Neural crest cell (in vitro differentiated cells): ENCODE measurements around the gene ZNF408. TPM values are rescaled to one million over a fixed set of nuclear protein-coding genes. Genes with fewer than 3 reads are reported as not detected.

Experiments
- DNase-seq: peaks from one replicate; pipeline ENCODE4 v3.0.0; 2021; ENCODE audit warnings: low read depth, mixed read lengths, low spot score
- H3K27ac Mint-ChIP-seq: one replicate; pipeline ENCODE4 v1.8.0; 2021; ENCODE audit warnings: mild to moderate bottlenecking, mixed read lengths; ENCODE audit not compliant: unreplicated experiment
- H3K27me3 Mint-ChIP-seq: 2 replicates; pipeline ENCODE4 v1.8.0; 2021; ENCODE audit warnings: low read depth, mild to moderate bottlenecking, mixed read lengths
- H3K36me3 Mint-ChIP-seq: 2 replicates; pipeline ENCODE4 v1.8.0; 2021; ENCODE audit warnings: low read depth, mild to moderate bottlenecking, mixed read lengths
- H3K4me1 Mint-ChIP-seq: 2 replicates; pipeline ENCODE4 v1.8.0; 2021; ENCODE audit warnings: mixed read lengths
- H3K4me3 Mint-ChIP-seq: one replicate; pipeline ENCODE4 v1.8.0; 2021; ENCODE audit warnings: mild to moderate bottlenecking, mixed read lengths
- H3K9me3 Mint-ChIP-seq: 2 replicates; pipeline ENCODE4 v1.8.0; 2021; ENCODE audit warnings: mixed read lengths
- total RNA-seq: library from RNA; stranded (reverse); gene quantifications from 2 replicates; pipeline ENCODE4 v1.2.1, GENCODE V29; 2021
- TF ChIP-seq, protein P1 (sequence below): fragments of 200-600 bp; sonication (generic); conservative IDR thresholded peaks from 2 replicates; pipeline ENCODE4 v1.5.0; 2021; ENCODE audit warnings: antibody characterized with exemption, mild to moderate bottlenecking

Gene ZNF408
- total RNA-seq, 1 donor from 2014 or later = 15.3 TPM

DNA sequence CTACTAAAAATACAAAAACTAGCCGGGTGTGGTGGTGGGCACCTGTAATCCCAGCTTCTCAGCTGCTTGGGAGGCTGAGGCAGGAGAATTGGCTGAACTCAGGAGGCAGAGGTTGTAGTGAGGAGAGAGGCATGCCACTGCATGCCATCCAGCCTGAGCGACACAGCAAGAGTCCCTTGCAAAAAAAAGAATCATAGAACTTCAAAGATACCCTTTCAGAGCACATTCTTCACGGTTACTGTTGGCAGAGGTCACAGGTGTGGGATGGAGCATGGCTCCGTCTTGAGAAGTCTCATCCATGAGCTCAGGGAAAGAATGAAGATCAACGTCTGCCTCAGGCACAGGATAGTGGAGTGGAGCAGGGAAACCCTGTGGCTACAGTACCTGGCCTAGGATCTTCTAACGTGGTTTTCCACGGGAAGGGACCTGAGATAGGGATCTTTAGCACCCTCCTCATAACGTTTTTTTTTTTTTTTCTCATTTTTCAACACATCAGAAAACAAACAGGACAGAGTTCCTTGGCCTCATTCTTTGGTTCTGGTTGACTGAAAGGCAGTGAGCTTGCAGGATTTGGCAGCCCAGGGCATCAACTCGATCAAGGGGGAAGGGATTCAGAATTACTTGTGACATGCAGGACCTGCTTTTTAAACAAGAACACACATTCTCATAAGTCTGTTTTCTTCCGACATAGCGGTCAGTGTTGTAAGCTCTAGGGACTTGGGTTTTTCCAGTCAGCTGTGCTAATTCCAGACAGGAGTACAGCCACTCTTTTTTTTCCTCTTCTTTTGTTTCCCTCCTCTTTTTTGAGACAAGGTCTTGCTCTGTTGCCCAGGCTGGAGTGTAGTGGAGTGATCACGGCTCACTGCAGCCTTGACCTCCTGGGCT is 41.0 kb downstream of the ZNF408 start:
- DNase-seq = no peak
- Mint-ChIP-seq H3K9me3 (no peaks in the 10 kb centered on the region), H3K4me1 (no peaks in the 10 kb centered on the region), H3K36me3 (peaks cover 35% of the 10 kb centered on the region), H3K4me3 (no peak overlapping the region), H3K27ac (no peak overlapping the region), H3K27me3 (no peaks in the 10 kb centered on the region)
- TF ChIP-seq, protein P1, sequence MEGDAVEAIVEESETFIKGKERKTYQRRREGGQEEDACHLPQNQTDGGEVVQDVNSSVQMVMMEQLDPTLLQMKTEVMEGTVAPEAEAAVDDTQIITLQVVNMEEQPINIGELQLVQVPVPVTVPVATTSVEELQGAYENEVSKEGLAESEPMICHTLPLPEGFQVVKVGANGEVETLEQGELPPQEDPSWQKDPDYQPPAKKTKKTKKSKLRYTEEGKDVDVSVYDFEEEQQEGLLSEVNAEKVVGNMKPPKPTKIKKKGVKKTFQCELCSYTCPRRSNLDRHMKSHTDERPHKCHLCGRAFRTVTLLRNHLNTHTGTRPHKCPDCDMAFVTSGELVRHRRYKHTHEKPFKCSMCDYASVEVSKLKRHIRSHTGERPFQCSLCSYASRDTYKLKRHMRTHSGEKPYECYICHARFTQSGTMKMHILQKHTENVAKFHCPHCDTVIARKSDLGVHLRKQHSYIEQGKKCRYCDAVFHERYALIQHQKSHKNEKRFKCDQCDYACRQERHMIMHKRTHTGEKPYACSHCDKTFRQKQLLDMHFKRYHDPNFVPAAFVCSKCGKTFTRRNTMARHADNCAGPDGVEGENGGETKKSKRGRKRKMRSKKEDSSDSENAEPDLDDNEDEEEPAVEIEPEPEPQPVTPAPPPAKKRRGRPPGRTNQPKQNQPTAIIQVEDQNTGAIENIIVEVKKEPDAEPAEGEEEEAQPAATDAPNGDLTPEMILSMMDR = no peak

DNA sequence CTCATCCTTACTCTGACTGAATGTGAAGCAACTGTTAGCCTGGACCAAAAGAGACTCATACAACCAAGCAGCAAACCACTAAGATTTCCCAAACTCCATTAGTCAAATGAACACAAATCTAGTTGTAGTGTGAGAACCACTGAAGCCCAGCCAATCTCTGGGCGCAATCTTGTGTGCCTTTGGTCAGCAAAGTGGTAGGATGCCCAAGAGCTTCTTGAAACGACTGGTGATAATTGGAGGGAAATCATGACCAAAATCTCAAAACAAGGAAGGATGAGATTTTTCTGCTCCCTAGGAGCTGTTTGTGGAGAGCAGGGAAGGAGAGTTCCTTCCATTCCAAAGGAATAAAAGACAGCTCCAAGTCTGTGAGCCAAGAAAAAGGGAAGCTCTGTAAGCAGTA is 42.2 kb downstream of the ZNF408 start:
- Mint-ChIP-seq H3K27me3 (no peaks in the 10 kb centered on the region), H3K4me3 (no peak overlapping the region), H3K36me3 (peaks cover 39% of the 10 kb centered on the region), H3K4me1 (no peaks in the 10 kb centered on the region), H3K27ac (no peak overlapping the region), H3K9me3 (no peaks in the 10 kb centered on the region)
- no peak for DNase-seq
- TF ChIP-seq, protein P1 = no peak

DNA sequence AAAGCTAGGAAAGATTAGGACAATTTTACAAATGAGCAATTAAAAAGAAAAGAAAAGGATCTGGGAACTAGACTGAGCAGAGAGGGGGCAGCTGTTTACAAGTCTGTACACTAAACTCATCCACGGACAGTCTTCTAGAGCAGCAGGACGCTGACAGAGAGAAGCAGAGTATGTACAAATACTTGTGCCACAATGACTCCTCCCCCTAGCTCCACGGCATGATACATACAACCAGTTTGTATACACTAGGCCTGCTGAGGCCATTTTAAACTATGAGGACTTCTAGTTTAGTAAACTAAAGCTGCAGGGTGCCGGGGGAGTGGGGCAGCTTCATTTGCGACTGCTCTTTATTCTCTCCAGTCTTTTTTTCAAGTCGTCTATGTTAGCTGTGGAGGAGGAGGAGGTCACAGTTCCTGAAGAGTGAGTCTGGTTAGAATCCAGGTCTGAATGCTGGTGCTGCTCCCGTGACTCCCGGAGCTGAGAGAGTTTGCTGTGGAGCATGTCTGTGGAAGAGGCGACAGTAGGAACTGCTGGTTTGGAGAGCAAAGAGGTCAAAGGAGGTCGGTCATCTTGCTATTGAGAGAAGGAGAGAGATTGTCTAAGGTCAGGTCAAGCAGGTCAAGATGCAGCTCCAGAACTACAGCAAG is 43.0 kb downstream of the ZNF408 start:
- Mint-ChIP-seq H3K9me3 (no peaks in the 10 kb centered on the region), H3K36me3 (peaks cover 38% of the 10 kb centered on the region), H3K4me1 (no peaks in the 10 kb centered on the region), H3K27me3 (no peaks in the 10 kb centered on the region), H3K4me3 (no peak overlapping the region), H3K27ac (no peak overlapping the region)
- TF ChIP-seq, protein P1 = no peak
- no peak for DNase-seq

- TF ChIP-seq, protein P1 = no peak
- Mint-ChIP-seq H3K36me3 (peaks cover 35% of the 10 kb centered on the region), H3K4me3 (no peak overlapping the region), H3K9me3 (no peaks in the 10 kb centered on the region), H3K27ac (no peak overlapping the region), H3K27me3 (no peaks in the 10 kb centered on the region), H3K4me1 (no peaks in the 10 kb centered on the region)
- DNase-seq = no peak
These were observed 44.5 kb downstream of the ZNF408 start for GRCh38 chr11:46745328-46745727.

DNA sequence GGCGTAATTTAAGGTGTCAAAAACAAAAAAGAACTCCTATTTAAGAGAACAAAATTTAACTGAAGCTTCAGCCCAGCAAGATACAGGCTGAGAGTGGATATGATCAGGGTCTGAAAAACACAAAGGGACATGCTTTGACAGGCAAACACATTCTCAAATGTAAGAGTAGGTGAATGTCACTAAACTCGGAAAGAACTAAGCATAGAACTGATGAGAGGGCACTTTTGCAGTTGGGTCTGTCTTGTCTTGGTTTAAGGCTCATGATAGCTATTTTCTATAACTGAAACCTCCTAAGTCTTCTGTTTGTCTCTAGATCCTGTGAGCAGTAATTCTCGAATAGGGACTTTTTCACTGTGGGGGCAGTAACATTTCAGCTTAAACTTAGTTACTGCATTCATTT is 45.2 kb downstream of the ZNF408 start:
- TF ChIP-seq, protein P1 = no peak
- Mint-ChIP-seq H3K27me3 (no peaks in the 10 kb centered on the region), H3K4me3 (no peak overlapping the region), H3K4me1 (no peaks in the 10 kb centered on the region), H3K36me3 (peaks cover 39% of the 10 kb centered on the region), H3K9me3 (no peaks in the 10 kb centered on the region), H3K27ac (no peak overlapping the region)
- no peak for DNase-seq
